Measurements from ENCODE around the gene ABCB11.

Gene ABCB11

GRCh38 chr2:169006665-169007064 lies 24.5 kb downstream of the ABCB11 start:
- DNase-seq = no peak

GRCh38 chr2:169005994-169006393 lies 25.1 kb downstream of the ABCB11 start:
- DNase-seq = no peak

- no peak for DNase-seq
Observed at GRCh38 chr2:169005080-169005598, 26.0 kb downstream of the ABCB11 start.

- DNase-seq = no peak
Observed at GRCh38 chr2:169002161-169002738, 28.9 kb downstream of the ABCB11 start.

- DNase-seq = no peak
Observed at GRCh38 chr2:169001116-169001815, 29.9 kb downstream of the ABCB11 start.

- DNase-seq = no peak
Observed at GRCh38 chr2:168999668-169000213, 31.4 kb downstream of the ABCB11 start.

- no peak for DNase-seq
Observed at GRCh38 chr2:168998609-168999211, 32.4 kb downstream of the ABCB11 start.

- no peak for DNase-seq
Observed at GRCh38 chr2:168997794-168998193, 33.3 kb downstream of the ABCB11 start.

GRCh38 chr2:168997118-168997521 lies 34.0 kb downstream of the ABCB11 start:
- DNase-seq = no peak

- no peak for DNase-seq
Observed at GRCh38 chr2:168995744-168996143, 35.4 kb downstream of the ABCB11 start.

GRCh38 chr2:168993538-168993937 lies 37.6 kb downstream of the ABCB11 start:
- DNase-seq = no peak

GRCh38 chr2:168992591-168993349 lies 38.4 kb downstream of the ABCB11 start:
- DNase-seq = no peak

GRCh38 chr2:168992026-168992425 lies 39.1 kb downstream of the ABCB11 start:
- no peak for DNase-seq

GRCh38 chr2:168988755-168989154 lies 42.4 kb downstream of the ABCB11 start:
- no peak for DNase-seq

- no peak for DNase-seq
Observed at GRCh38 chr2:168986398-168986943, 44.7 kb downstream of the ABCB11 start.

- no peak for DNase-seq
Observed at GRCh38 chr2:168981651-168982050, 49.5 kb downstream of the ABCB11 start.

GRCh38 chr2:168978461-168978861 lies 52.7 kb downstream of the ABCB11 start:
- DNase-seq = no peak

- DNase-seq = no peak
Observed at GRCh38 chr2:168977608-168978007, 53.5 kb downstream of the ABCB11 start.

- no peak for DNase-seq
Observed at GRCh38 chr2:168976034-168976654, 55.0 kb downstream of the ABCB11 start.

GRCh38 chr2:168974428-168974827 lies 56.7 kb downstream of the ABCB11 start:
- no peak for DNase-seq

GRCh38 chr2:168971261-168971660 lies 59.9 kb downstream of the ABCB11 start:
- DNase-seq = no peak

GRCh38 chr2:168970711-168971233 lies 60.4 kb downstream of the ABCB11 start:
- no peak for DNase-seq
